HS-5 (cell line): Measurements from ENCODE around the gene ARL4A.

Source experiments
- DNase-seq: peaks from one replicate; pipeline ENCODE4 v3.0.0-alpha.2; 2012; ENCODE audit warnings: low read depth

Gene ARL4A

DNA sequence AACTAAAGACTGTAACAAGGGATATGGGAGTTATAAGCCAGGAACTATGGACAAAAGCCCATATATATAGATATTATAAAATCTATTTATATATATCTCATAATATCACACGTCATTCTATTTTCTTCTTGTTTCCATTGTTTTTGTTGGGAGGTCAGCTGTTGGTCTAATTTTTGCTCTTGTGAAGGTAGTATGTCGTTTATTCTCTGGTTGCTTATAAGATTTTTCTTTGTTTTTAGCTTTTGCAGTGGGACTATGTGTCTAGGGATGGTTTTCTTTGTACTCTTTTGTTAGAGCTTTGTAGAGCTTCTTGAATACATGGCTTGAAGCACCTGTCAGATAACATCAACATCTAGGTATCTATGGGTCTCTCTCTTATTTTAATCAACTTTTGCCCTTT is 14.0 kb downstream of the ARL4A start:
- no peak for DNase-seq

DNA sequence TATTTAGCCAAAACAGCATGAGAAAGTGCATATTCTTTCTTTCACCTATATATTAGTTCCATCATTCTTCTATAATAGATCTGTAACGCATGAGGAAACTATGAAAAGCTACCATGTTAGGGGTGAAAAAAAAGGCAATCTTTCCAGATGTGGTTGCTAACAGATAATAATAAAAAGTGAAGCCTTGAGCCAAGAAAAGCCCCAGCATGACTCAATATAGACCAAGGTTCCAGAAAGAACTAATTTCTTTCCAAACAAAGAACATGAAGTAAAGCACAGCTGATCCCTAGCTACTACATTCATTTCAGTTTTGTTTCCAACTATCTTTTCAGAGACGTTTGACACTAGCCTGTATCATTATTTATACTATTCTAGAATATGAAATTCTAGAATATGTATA is 16.4 kb downstream of the ARL4A start:
- no peak for DNase-seq

DNA sequence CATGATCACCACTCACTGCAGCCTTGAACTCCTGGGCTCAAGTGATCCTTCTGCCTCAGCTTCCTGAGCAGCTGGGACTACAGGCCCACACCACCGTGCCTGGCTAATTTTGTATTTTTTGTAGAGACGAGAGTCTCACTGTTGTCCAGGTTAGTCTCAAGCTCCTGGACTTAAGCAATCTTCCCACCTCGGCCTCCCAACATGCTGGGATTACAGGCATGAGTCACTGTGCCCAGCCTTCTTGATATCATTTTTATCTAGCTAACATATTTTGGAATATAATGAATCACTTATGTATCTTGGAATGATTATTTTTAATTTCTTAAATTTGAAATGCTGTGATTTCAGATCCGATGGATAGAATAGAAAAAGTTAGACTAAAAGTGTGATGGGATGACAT is 18.4 kb downstream of the ARL4A start:
- no peak for DNase-seq

DNA sequence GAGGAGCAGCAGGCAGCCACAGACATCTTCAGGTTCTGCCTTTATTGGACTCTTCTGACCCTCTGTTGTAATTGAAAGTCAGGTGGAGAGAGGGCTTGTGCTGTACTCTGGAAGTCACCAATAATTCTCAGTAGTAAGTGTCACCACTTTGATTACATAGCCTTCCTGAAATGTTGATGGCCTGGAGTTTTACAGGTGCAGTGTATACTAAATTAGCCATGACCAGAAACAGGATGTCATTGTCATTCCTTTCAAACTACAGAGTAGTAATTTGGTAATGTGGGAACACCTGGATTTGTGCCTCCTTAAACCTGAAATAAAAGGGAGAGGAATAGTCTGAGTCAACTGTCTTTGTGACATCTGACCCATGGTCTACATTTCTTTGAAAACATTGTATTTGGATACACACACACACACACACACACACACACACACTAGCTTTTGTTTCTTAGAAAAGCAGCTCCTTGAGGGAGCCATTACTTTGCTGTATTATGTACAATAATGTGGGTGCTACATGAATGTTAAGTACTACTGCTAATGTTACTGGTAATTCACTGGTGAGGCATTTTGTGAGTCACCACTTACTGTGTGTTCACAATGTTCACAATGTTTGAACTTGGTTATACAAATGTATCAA is 19.6 kb downstream of the ARL4A start:
- DNase-seq, result no peak

DNA sequence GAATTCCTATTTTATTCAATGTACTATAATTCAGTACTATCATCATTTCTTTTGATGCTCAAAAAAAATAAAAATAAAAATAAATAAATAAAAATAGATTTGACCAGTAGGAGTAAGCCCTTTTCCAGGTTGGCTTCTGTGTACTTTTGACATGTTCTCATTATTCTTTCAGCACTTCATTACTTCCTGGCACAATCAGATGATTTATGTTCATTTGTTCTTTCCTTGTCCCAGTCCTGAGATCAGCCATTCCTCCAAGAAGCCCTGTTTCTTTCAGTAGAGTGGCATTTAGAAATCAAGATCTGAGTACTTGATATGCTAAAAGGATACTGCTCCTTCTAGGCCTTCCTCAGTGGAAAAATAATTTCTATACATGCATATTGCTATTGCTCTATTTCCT is 20.9 kb downstream of the ARL4A start:
- DNase-seq, result no peak

DNA sequence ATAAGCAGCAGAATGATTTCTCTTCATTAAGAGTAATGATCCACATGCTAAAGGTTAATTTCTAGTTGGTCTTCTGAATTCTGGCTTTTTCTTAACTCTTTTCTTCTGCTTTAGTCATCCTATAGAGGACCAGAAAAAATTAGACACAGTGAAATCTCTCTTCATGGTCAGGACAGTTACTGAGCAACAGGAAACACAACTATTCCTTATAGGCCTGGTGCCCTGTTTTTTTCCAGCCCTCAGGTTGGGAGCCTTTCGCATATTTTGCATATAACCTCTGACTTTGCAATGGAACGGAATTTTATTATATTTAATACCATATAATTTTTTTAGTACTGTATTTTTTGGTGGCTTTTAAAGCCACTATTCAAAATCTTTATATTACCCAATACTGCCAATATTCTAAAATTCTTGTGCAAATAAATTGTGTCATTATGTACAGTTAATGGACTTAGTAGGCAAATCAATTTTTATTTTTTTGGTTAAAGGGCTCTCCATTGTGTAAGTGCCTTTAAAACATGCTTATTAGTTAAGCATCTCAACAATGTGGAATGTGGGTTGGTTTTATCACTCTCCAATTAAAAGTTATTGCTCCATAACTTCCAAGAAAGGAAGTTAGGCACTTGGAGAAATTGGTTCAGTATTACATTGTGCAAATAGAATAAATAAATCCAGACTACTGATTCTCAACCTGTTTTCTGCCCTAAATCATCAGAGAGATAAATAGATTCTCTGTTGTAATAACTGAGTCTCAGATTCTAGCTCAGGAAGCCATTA is 22.5 kb downstream of the ARL4A start:
- DNase-seq, result peak; percentile 82

DNA sequence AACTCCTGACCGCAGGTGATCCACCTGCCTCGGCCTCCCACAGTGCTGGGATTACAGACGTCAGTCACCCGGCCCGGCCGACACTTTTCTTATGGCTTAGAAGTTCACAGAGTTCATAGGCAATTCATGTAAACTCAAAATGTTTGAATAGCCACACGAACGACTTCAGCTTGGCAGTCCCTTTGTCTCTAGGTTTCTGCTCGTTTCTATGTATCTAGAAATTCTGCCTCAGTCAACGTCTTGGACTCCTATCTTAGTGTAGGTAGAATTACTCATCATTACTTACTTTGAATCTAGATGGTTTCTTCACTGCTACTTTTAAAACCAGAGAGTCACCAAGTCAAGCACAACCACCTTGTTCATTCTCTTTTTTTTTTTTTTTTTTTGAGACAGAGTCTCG is 23.7 kb downstream of the ARL4A start:
- no peak for DNase-seq

DNA sequence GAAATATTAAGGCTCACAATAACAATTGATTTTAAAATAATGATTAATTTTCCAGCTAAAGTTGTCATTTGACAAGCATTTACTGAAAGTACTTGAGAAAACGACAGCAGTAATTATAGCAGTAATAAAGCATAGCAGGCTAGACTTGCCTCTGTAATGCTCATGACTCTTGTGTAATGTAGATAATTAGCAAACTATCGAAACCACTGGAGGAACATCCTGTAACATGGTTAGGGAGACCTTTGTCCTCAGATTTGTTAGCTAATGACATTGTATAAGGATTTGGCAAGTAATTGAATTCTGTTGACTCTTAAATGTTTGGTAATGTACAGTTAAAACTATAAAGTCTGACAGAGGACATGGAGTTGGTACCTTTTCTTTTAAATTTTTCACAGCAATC is 24.8 kb downstream of the ARL4A start:
- no peak for DNase-seq

DNA sequence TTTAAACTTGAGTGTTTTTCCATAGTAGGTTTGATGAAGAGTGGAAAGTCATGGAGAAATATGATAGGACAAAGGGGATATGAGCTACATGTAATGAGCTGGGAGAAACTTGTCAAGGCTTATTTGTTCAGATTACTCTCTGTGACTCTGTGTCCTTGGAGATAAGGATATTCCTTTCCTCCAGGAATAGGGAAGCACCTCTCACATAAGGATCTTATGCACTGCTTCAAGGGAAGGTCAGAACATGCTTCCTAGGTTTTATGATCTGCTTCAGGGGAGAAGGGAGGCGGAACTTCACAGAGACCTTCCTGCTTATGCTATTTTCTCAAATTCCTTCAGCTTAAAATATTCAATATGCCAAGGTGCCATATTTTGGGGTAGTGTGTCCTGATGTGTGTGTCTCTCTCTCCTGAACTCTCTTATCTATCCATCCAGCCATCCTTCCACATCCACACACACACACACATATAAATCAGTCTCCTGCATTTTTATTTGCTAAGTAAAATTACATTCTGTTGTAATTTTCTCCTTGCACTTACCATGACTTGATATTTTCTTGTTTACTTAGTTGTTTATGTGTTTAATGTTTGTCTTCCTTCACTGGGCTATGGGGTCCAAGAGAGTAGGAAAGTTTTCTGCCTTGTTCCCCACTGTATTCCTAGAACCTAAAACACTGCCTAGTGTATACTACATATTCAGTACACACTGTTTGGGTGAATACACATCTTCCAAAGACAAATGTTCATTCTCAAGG is 26.4 kb downstream of the ARL4A start:
- no peak for DNase-seq

DNA sequence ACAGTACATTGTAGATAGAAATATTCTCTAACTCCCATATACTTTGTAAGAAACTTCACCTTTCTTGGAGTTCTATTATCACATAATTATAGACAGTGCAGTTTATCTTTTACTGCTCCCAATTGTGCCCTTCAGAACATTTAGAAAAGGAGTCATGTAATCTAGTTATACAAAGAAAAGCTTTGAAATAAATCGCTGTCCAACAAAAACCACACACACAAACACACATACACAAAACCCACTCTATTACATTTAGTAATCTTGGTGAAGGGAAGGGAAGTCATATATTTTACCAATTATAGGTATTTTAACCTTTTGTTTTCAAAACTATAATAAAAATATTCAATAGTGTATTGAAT is 26.9 kb downstream of the ARL4A start:
- DNase-seq, result no peak

DNA sequence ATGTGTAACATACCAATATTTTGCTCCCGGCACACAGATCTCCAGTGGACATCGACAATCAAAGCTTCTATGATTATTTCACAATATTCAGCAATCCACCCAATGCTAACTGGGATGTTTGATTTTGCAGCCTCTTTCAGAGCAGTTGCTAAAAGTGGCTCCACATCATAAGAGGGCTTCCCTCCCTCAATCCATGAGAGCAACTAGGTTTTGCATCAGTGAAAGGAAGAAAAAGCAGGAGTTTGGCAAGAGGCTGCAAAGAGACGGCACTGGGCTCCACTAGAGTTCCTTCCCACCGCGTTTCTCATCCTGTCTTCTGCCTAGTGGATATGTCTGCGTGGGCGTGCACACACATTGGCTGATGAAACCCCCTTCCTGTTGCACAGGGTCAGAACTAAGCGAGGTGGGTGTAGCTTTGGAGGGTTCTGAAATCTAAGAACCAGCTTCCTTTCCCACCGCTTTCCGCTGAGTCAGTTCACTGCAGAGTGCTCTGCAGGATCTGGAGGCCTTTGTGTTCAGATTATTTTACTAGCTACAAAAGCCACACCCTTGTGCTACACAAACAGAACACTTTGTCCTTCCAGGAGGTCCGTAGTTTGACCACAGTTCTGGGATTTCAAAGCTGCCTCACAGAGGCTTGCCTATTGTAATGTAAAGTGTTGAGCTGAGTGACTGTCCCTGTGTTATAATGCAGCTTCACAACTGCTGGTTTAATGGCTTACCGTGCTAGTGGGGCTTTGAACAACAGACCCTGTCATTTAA is 28.1 kb downstream of the ARL4A start:
- peak; percentile 63 for DNase-seq

DNA sequence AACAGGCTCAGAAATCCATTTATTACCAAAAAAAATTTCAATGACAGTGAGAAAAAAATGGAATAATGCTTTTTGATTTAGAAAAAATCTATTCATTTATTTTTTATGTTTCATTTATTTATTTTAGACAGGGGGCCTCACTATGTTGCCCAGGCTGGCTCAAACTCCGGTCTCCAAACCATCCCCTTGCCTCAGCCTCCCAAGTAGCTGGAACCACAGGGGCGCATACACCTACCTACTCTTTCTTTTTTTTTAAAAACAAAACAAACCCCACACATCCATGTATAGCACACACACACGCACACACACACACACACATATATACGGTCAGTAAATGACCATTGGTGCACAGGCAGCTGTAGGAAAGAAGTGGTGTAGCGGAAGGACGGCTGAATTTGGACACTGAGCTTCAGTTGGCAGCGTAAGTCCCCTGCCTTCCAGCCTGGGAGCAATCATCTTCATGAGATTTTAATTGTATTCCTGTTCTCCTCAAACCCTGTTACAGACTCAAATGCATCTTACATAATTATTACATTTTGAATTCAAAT is 28.8 kb downstream of the ARL4A start:
- no peak for DNase-seq

DNA sequence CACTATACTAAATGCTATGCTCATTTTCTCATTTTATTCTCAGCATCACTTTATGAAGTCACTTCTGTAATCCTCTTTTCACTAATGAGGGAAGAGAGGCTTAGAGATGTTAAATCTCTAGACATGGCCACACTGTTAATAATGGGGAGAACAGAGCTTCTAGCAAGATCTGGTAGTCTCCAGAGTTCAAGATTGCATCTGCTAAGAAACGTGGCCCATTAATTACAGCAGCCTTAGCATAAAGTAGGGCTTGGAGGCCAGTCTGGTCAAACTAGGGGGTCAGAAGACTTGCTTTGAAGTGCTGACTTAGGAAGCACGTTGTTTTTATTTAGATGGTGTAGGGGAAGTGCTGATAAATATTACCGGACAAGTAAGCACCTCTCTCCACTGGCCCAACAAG is 29.3 kb downstream of the ARL4A start:
- DNase-seq, result no peak

DNA sequence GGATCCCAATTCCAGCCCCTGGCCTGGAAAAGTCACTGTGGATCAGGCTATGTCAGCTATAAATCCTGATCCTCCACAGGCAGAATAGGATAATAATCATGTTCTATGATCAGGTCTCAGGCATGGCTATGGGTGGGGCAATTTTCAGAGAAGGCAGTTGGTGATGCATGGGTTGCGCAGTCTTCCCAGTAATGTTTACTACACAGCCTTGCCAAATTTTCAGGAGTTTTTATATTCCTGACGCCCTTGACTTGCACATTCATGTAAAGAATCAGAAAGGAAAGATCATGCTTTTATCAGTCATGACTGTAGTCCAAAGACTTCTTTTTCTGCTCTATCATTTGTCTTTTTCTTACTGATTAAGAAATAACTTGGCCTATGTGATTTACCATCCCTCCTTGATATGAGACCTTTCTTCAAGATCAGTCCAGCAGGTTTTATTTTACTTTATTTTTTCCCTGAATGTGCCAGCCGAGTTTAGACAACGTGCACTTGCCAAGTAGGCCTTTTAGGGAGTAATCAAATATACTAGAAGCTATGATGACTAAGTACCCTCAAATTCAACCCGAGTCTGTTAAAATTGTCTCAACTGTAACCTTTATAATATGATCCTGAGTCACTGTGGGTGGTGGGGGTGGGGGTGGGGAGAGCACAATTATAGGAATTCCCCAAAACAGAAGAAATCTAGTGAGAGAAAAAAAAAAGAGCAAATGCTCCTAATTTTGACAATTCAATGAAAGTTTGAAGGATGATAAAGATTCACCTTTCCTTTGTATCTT is 31.9 kb downstream of the ARL4A start:
- DNase-seq, result peak; percentile 92

DNA sequence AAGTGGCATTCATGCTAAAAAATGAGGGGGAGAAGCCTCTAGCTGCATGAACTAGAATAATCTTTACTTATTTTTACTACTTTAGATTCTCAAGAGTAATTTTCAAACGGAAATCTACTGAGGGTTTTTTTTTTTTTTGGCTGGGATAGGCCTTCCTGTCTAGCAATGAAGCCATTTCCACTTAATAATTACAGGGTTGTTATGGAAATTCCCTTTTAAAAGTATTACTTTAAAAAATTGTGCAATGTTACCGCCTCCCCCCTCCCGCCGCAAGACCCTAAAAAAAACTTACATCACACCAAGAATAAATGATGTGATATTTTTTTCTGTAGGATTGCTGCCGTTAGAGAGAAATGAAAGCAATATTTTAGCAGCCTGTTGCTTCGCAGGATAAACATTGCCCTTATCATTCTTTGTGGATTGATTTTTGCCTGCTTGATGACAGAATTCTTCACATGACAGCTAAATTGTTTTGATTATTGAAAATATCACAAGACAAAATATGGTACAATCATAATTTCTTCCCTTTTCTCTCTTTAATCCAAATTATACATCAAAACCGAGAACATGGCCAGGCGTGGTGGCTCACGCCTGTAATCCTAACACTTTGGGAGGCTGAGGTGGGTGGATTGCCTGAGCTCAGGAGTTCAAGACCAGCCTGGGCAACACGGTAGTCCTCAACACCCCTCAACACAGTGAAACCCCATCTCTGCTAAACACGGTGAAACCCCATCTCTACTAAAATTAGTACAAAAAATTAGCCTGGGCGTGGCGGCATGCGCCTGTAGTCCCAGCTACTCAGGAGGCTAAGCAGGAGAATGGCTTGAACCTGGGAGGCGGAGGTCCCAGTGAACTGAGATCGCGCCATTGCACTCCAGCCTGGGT is 32.8 kb downstream of the ARL4A start:
- DNase-seq, result no peak

DNA sequence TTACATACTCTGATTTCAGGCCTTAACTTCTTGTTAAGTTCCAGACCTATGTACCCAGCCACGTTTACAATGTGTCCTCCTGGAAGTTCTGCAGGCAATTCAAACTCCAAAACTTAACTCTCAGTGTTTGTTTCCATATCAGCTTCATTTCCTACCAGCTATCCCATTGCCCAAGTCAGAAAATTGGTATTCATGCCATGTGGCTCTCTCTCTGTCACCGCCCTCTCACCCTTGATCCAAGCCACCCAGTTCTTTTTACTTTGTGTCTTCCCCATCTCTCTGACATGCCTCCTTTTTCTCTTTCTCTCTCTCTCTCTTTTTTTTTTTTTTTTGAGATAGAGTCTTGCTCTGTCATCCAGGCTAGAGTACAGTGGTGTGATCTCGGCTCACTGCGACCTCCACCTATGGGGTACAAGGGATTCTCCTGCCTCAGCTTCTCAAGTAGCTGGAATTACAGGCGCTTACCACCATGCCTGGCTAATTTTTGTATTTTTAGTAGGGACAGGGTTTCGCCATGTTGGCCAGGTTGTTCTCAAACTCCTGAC is 33.9 kb downstream of the ARL4A start:
- DNase-seq, result no peak

DNA sequence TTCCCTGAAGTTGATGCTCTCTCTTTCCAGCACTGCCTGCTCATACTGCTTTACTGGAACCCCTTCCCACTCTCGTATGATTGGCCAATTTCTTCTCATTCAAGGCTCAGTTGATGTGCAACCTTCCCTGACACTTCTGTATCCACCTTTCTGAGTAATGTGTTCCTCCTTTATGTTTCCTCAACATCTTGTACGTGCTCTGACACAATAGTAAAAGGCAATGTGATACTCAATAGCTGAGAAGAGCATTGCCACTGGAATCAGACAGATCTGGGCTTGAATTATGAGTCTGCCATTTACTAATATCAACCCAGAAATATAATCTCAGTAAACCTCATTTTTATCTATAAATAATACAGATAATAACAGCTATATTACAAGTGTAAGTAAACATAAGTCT is 34.7 kb downstream of the ARL4A start:
- DNase-seq, result no peak

DNA sequence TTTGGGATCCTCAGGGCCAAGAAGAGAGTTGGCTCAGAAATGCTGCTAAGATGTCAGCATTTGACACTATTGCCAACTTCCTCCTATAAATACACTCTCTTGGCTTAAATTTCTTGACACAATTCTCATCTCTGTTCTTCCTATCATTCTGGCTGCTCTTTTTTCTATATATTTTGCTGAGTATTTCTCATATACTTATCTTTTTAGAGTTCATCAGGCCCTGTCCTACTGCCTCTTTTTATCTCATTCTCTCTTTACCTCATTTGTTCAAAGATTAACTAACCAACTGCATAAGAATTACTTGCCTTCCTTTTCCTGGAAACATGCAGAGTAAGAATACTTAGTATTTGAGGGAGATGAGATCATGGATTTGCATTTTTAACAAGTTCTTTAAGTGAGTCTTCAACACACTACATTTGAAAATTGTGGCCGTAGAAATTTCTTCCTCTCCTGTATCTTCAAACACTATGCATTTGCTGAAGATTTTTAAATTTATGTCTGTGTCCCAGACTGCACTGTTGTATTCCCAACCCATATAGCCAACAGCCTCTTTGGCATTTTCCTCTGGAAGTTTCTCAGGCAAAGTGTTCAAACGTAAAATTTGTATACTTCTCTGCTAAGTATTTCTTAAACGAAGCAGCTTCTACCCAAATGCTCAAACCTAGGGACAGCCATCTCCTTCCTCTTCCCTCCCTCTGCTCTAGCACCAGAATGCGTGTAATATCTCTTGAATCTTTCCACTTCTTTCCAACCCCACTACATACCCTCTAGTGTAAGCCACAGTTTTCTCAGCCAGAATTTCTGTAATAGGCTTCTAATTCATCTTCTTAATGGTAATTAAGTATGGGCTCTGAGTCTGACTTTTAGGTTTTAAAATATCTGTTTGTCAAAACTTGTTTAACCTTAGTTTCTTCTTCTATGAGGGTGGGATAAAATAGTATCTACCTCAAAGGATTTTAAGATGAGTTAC is 35.5 kb downstream of the ARL4A start:
- DNase-seq, result no peak
